Tibial nerve (tissue), 3 donors: ENCODE data around the gene CCDC40.

ENCODE experiments used
- CTCF ChIP-seq, 5 experiments: fragments of 200-600 bp in 3 of 5; fragments of 450-650 bp in 2 of 5; sonication (generic) in 3 of 5; IDR thresholded peaks; one replicate each; pipeline ENCODE4 v1.5.1; 2016 to 2019; ENCODE audit warnings: antibody characterized with exemption in 5 of 5, mild to moderate bottlenecking in 3 of 5, moderate library complexity in 2 of 5
- POLR2A ChIP-seq, 2 donors: fragments of 450-650 bp; IDR thresholded peaks; one replicate each; pipeline ENCODE4 v1.6.1; 2017; ENCODE audit warnings: antibody characterized with exemption in 2 of 2, mild to moderate bottlenecking in 2 of 2, moderate library complexity in 2 of 2

GRCh38 chr17:80086616-80087015, 50.2 kb downstream of the CCDC40 start:
- no peak for TF ChIP-seq CTCF (IDR thresholded peaks at IDR 0.05)
- TF ChIP-seq POLR2A (IDR thresholded peaks at IDR 0.05), result no peak
